Measurements from ENCODE around the gene PGM2.

Gene PGM2

GRCh38 chr4:37904824-37905223, 78.3 kb downstream of the PGM2 start:
- DNase-seq (ENCODE audit: low read depth, low spot score) = no peak
- CTCF ChIA-PET = no interaction called here
- POLR2A ChIA-PET = no interaction called here
- no peak overlapping the region for H3K4me3 ChIP-seq (ENCODE audit: low read depth, low read length)
- no peak for TF ChIP-seq CTCF (IDR thresholded peaks at IDR 0.05; ENCODE audit: insufficient read depth, low read length, missing control alignments)

GRCh38 chr4:37905533-37906169, 79.2 kb downstream of the PGM2 start:
- ChIA-PET CTCF (no interaction called here), POLR2A (no interaction called here)
- no peak for DNase-seq (ENCODE audit: low read depth, low spot score)

GRCh38 chr4:37908488-37909331, 82.2 kb downstream of the PGM2 start:
- H3K4me3 ChIP-seq (ENCODE audit: low read depth, low read length) = no peak overlapping the region
- POLR2A ChIA-PET = no interaction called here
- DNase-seq (ENCODE audit: low read depth, low spot score) = peak; percentile 16
- CTCF ChIA-PET = no interaction called here
- no peak for TF ChIP-seq CTCF (IDR thresholded peaks at IDR 0.05; ENCODE audit: insufficient read depth, low read length, missing control alignments)

More at GRCh38 chr4:37905533-37906169, 79.2 kb downstream of the PGM2 start:
- no peak overlapping the region for H3K4me3 ChIP-seq (ENCODE audit: low read depth, low read length)
- TF ChIP-seq CTCF (IDR thresholded peaks at IDR 0.05; ENCODE audit: insufficient read depth, low read length, missing control alignments) = no peak

DNA sequence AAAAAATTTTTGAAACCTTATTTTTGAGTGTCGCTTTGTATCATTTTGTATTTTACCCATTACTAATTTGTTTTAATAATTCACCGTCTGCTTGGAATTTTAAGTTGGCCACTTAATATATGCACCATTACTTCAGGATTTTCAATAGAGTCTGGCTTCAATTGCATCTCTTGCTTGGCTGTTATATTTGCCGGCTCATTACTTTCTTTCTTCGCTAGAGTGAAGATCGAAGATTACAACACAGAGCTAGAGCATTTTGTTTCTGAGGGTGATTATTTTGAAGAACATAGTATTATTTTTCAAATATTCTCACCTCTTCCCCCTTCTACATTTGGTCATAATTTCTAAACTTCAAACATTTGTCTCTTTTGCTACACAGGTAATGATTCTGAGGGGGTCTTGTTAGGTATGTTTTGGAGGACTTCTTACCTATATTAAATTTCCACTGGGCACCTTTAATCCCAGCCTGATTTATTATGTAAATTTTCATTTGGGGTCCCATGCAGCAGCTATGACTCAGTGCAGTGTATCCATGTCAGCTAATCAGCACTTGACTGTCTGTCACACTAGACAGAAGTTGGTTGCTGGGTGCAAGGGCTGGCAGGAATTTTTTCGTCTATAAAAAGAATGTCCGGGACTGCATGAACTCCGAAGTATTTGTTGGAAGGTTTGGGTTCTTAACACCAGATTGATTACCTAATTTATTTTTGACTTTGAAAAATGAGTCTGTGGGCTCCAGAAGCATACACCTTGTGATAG, 83.0 kb downstream of the PGM2 start:
- TF ChIP-seq CTCF (IDR thresholded peaks at IDR 0.05; ENCODE audit: insufficient read depth, low read length, missing control alignments) = no peak
- POLR2A ChIA-PET = no interaction called here
- H3K4me3 ChIP-seq (ENCODE audit: low read depth, low read length) = no peak overlapping the region
- CTCF ChIA-PET = no interaction called here
- no peak for DNase-seq (ENCODE audit: low read depth, low spot score)

- no peak for TF ChIP-seq CTCF (IDR thresholded peaks at IDR 0.05; ENCODE audit: insufficient read depth, low read length, missing control alignments)
- no peak for DNase-seq (ENCODE audit: low read depth, low spot score)
- POLR2A ChIA-PET = no interaction called here
- no peak overlapping the region for H3K4me3 ChIP-seq (ENCODE audit: low read depth, low read length)
- CTCF ChIA-PET = no interaction called here
These were observed 83.6 kb downstream of the PGM2 start for GRCh38 chr4:37910091-37910486.

Data from AG04449 (cell line).